SJSA1 (cell line): ENCODE measurements around the gene ZNF496. TPM values are rescaled to one million over a fixed set of nuclear protein-coding genes. Genes with fewer than 3 reads are reported as not detected.

Source experiments
- DNase-seq, 2 experiments: peaks; one replicate each; pipeline ENCODE4 v3.0.0-alpha.2; 2015 to 2020; ENCODE audit warnings: low spot score in 2 of 2, low read depth in 1 of 2
- H3K27ac ChIP-seq: fragments of 250-450 bp; sonication (Bioruptor Pico); 2 replicates; pipeline ENCODE4 v1.5.1; 2020; ENCODE audit warnings: mild to moderate bottlenecking, moderate library complexity
- H3K27me3 ChIP-seq: fragments of 250-450 bp; sonication (Bioruptor Pico); replicated peaks from 2 replicates; pipeline ENCODE4 v1.5.1; 2020; ENCODE audit warnings: mild to moderate bottlenecking, moderate library complexity
- H3K36me3 ChIP-seq: fragments of 250-450 bp; sonication (Bioruptor Pico); 2 replicates; pipeline ENCODE4 v1.5.1; 2020; ENCODE audit warnings: mild to moderate bottlenecking
- H3K4me1 ChIP-seq: fragments of 250-450 bp; sonication (Bioruptor Pico); replicated peaks from 2 replicates; pipeline ENCODE4 v1.6.1; 2021; ENCODE audit warnings: mild to moderate bottlenecking
- H3K4me3 ChIP-seq: fragments of 250-450 bp; sonication (Bioruptor Pico); 2 replicates; pipeline ENCODE4 v1.5.1; 2020; ENCODE audit warnings: mild to moderate bottlenecking
- H3K9me3 ChIP-seq: fragments of 250-450 bp; sonication (Bioruptor Pico); replicated peaks from 2 replicates; pipeline ENCODE4 v1.5.1; 2020; ENCODE audit warnings: mild to moderate bottlenecking
- total RNA-seq: library from RNA; depleted of rRNA; stranded (reverse); fragments of >200 nt; shearing (Covaris generic); gene quantifications from 2 replicates; pipeline ENCODE4 v1.2.3, GENCODE V29; 2014

Gene ZNF496
- total RNA-seq, 1 experiment from 2014 or later: 23.8 TPM

DNA sequence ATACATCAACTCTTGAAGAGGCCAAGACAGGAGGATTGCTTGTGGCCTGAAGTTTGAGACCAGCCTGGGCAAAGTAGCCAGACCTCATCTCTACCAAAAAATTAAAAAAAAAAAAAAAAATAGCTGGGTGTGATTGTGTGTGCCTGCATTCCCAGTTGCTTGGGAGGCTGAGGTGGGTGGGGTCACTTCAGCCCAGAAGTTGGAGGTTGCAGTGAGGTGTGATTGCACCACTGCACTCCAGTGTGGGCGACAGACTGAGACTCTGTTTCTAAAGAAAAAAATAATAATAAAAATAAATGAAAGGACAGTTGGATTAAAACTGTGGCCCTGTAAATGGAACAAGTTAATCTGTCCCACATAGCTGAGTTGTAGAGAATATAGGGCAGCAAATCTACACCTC, 18.9 kb upstream of the ZNF496 start:
- H3K4me1 ChIP-seq: no peaks in the 10 kb centered on the region
- no peak overlapping the region for H3K27ac ChIP-seq
- no peaks in the 10 kb centered on the region for H3K27me3 ChIP-seq
- no peaks in the 10 kb centered on the region for H3K36me3 ChIP-seq
- DNase-seq: no peak
- no peak overlapping the region for H3K4me3 ChIP-seq
- no peaks in the 10 kb centered on the region; the same call in 1 of the 2 replicates for H3K9me3 ChIP-seq

DNA sequence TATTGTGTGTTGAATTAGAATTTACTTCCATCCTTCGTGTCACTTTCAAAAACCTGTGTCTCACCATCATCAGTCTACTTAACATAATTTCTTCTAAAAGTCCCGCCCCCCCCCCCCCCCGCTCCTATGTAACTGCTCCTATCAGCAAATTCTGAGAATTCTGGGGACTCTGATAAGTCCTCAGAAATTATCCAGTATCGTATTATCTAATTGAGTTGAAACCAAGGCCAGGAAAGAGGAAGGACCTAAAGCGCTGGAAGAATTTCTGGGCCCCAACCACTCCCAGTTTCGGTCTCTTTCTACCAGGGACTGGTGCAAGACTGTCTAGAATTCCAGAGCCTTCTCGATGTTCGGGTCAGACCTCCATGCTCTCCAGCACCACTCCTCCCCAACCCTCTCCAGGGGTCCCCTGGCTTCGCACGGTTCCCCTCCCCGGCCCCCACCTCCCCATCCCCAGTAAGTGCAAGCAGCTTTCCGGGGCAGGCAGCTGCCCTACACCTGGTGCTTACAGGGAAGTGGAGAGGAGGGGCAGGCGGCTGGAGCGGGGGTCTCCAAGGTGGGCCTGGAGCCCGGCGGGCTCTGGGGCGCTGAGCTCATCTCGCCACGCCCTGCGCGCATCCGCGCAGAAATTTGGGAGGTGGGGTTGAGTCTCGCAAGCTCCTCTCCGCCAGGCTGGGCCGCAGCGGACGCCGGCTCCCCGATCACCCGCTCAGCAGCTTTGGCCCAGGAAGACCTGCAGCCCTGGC, 16.0 kb upstream of the ZNF496 start:
- no peak for DNase-seq
- Histone ChIP-seq H3K27me3 (no peaks in the 10 kb centered on the region), H3K4me3 (no peak overlapping the region), H3K9me3 (no peaks in the 10 kb centered on the region; the same call in 1 of the 2 replicates), H3K4me1 (peaks cover 8% of the 10 kb centered on the region), H3K27ac (no peak overlapping the region), H3K36me3 (no peaks in the 10 kb centered on the region)

DNA sequence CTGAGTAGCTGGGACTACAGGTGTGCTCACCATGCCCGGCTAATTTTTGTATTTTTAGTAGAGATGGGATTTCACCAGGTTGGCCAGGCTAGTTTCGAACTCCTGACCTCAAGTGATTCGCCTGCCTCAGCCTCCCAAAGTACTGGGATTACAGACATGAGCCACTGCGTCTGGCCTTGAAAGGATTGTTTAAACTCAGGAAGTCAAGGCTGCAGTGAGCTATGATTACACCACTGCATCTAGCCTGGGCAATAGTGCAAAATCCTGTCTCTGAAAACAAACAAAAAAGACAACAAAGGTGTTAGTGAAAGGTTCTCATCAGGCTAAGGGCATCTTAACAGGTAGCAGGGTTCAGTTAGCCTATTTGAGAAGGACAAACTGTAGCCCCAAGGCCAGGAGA, 14.2 kb upstream of the ZNF496 start:
- H3K4me1 ChIP-seq: peaks cover 12% of the 10 kb centered on the region
- no peaks in the 10 kb centered on the region; the same call in 1 of the 2 replicates for H3K9me3 ChIP-seq
- DNase-seq: no peak
- H3K27me3 ChIP-seq: no peaks in the 10 kb centered on the region
- H3K27ac ChIP-seq: no peak overlapping the region
- H3K4me3 ChIP-seq: no peak overlapping the region
- no peaks in the 10 kb centered on the region for H3K36me3 ChIP-seq

DNA sequence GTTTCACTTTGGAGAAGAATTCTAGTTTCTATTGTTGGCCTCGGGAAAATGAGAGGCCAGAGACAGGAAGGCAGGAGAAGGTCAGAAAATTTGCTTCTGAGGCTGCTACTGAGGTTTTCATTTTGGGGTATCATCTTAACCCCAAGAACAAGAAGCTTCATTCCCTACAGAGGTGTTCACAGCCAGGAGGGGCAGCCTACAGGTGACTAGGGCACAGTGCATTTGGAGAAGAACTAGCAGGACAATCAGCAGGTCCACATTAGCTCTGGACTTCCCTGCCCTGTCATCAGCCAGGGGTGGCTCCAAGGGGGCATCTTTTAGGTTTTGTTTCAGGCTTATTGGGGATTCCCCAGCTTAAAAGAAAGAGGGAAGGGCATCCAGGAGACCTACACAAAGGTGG, 12.1 kb upstream of the ZNF496 start:
- no peak overlapping the region for H3K4me3 ChIP-seq
- peaks cover 17% of the 10 kb centered on the region for H3K4me1 ChIP-seq
- no peak overlapping the region for H3K27ac ChIP-seq
- H3K36me3 ChIP-seq: peaks cover 5% of the 10 kb centered on the region
- no peak for DNase-seq
- no peaks in the 10 kb centered on the region for H3K27me3 ChIP-seq
- H3K9me3 ChIP-seq: no peaks in the 10 kb centered on the region

DNA sequence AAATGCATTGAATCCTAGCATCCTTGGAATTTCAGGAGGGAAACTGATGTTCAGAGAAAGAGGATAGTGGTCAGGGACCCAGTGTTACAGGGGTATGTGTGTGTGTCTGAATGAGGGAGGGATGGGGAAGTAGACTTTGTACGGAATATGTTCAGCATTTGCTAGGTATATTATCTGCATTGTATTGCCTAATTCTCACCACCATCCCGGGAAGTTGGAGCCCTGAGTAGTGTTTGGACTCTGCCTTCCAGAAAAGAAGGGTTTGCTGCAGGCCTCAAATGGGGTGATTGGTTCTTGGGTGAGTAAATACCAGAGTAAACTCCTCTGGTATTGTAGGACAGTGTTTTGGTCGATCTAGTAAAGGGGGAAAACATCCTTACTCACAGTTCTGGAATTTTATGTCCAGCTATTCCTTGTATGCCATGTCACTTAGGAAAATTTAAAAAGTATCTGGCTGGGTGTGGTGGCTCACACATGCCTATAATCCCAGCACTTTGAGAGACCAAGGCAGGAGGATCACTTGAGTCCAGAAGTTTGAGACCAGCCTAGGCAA, 7.1 kb upstream of the ZNF496 start:
- peaks cover 8% of the 10 kb centered on the region for H3K36me3 ChIP-seq
- H3K27ac ChIP-seq: no peak overlapping the region
- no peaks in the 10 kb centered on the region for H3K9me3 ChIP-seq
- peaks cover 21% of the 10 kb centered on the region for H3K4me1 ChIP-seq
- peak in 1 of 2 experiments; percentile 9 for DNase-seq
- no peak overlapping the region for H3K4me3 ChIP-seq
- no peaks in the 10 kb centered on the region for H3K27me3 ChIP-seq

DNA sequence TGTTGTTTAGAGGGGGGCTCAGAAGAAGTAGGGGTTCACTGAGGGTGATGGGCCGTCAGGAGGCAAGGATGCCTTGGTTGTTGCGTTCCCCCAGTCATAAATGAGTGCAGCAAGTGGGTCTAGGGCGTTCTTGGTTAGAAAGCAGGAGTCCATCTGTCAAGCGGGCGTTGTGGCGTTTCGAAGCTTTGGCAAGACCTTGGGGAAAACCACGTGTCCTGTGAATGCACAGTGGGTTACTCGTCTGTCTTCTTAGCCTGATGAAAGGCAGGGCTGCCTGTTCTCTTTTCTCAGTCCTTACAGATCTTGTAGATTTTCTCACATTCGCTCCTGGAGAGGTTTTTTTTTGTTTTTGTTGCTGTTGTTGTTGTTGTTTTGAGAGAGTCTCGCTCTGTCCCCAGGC, 6.3 kb upstream of the ZNF496 start:
- no peak overlapping the region for H3K27ac ChIP-seq
- peaks cover 20% of the 10 kb centered on the region for H3K4me1 ChIP-seq
- H3K4me3 ChIP-seq: no peak overlapping the region

DNA sequence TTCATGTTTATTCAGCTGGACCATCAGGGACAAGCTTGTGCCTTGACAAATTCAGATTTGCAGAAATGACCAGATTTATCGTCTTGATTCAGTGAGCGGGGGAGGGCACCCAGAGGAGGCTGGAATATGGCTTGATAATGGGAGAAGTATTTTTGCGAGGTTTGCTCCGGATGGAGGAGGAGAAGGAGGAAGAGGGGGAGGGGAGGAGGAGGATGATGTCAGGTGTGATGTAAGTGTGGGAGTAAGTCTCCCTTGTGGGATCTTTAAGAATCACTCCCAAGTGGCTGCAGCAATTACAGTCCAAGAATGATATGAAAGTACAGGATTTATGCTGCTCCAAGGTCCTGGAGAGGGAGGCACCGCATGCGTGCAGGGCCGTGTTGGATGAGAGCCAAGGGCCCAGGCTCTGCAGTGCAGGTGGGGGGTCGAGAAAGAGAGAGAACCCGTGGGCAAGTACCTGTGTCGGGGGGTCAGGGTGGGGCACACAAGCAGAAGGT, 5.6 kb upstream of the ZNF496 start:
- Histone ChIP-seq H3K27ac (no peak overlapping the region), H3K27me3 (no peaks in the 10 kb centered on the region), H3K36me3 (peaks cover 21% of the 10 kb centered on the region), H3K9me3 (no peaks in the 10 kb centered on the region), H3K4me3 (no peak overlapping the region), H3K4me1 (peaks cover 20% of the 10 kb centered on the region)
- DNase-seq: no peak

More for the DNA sequence above, 6.3 kb upstream of the ZNF496 start:
- Histone ChIP-seq H3K36me3 (peaks cover 16% of the 10 kb centered on the region), H3K9me3 (no peaks in the 10 kb centered on the region), H3K27me3 (no peaks in the 10 kb centered on the region)
- DNase-seq: no peak

DNA sequence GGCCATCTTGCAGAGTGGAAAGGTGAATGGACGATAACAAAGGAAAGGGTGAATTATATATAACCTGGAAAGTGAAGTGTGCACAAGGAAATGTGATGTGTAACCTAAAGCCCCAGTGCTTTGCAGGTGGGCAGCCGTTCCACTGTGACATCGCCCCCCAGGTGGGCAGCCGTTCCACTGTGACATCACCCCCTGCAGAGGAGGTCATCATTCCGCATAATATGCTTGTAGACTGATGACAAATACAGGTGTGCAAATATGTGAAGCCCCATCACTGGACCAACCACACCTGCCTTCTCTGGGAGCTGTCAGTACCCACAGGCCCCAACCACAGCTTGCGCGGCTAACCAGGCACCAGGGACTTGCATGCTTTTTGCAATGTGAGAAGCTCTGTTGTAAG, 4.7 kb upstream of the ZNF496 start:
- Histone ChIP-seq H3K4me3 (no peak overlapping the region), H3K36me3 (peaks cover 23% of the 10 kb centered on the region), H3K9me3 (no peaks in the 10 kb centered on the region), H3K4me1 (peaks cover 21% of the 10 kb centered on the region), H3K27ac (no peak overlapping the region), H3K27me3 (no peaks in the 10 kb centered on the region)
- no peak for DNase-seq

DNA sequence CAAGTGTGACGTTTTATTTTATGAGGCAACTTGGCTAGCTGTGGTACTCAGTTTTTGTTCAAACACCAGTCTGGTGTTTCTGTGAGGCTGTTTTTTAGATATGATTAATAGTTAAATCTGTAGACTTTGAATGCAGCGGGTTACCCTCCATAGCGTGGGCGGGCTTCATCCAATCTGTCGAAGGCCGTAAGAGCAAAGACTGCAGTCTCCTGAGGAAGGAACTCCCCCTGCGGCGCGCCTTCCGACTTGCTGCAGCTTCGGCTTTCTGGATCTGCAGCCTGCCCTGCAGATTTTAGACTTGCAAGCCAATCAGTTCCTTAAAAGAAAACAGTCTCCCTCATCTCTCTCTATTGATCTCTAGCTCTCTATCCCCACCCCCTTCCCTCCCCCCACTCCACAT, 4.2 kb upstream of the ZNF496 start:
- Histone ChIP-seq H3K36me3 (peaks cover 28% of the 10 kb centered on the region), H3K9me3 (no peaks in the 10 kb centered on the region), H3K4me1 (peaks cover 21% of the 10 kb centered on the region), H3K4me3 (no peak overlapping the region), H3K27me3 (no peaks in the 10 kb centered on the region), H3K27ac (no peak overlapping the region)
- DNase-seq: no peak

DNA sequence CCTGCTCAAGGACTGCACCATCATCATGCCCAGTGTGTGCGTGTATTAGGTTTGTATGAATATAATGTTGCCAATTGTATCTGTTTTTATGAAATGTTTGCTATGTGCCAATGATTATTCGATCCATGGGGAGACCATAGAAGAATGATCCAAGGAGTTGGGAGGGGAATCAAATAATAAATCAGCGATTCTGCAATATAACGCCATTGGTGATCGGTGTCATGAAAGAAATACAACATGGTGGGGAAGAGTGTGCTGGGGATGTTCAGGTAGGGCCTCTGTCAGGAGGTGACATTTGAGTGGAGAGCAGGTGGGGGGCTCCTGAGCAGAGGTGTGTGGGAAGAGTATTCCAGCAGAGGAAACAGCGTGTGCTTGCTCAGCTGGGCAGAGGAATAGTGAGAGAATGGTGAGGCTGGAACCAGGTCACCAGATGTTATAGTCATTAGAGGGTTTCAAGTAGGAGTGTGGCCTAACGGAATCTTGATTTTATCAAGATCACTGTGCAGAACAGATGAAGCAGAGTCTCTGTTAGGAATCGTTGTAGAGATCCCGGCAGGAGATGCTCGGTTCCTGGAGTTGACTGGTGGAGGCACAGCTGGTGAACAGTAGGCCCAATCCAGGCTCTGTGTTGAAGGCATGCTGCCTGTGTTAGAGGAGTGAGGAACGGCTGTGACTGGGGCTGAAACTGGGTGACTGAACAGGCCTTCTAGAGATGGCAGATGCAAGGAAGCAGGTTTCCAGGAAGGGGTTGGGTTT, 2.9 kb upstream of the ZNF496 start:
- Histone ChIP-seq H3K27me3 (no peaks in the 10 kb centered on the region), H3K4me3 (no peak overlapping the region), H3K36me3 (peaks cover 33% of the 10 kb centered on the region), H3K4me1 (peaks cover 29% of the 10 kb centered on the region), H3K9me3 (no peaks in the 10 kb centered on the region), H3K27ac (no peak overlapping the region)
- DNase-seq: no peak

DNA sequence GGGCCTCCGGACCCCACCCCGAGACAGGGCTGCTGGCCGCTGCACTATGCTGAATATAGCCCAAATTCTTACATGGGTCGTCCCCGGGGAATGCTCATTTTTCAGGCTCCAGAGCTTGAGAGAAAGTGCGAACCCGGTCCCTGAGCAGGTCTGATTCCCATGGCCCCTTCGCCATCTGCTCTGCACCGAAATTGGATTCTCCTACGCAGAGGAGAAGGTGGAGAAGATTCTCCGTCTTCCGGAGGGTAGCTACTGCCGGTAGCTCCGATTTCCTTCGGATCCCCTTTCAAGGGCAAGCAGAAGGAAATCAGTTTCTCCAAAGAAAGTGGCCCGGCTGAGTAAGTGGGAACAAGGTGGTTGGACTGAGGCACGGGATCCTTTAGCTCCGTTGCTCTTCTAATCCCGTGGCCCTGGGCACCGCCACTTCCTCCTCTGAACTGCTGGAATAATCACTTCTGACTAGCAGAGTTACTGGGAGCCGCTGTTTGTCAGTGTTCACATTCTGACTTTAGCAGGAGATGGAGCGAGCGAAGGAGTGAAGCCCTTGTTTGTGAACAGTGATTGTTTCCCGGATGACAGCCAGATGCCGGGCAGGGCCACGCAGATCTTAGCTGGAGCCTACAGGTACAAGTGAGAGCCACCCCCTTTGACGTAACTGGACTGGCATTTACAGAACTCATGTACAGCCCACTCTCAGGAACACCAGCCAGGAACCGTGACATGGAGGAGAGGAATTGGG, 1.1 kb upstream of the ZNF496 start:
- H3K36me3 ChIP-seq: peaks cover 51% of the 10 kb centered on the region
- peaks cover 19% of the 10 kb centered on the region for H3K4me1 ChIP-seq
- no peaks in the 10 kb centered on the region for H3K9me3 ChIP-seq
- no peak for DNase-seq
- H3K4me3 ChIP-seq: peak overlapping the region; percentile 97
- H3K27ac ChIP-seq: peak overlapping the region; percentile 78; the same call in 1 of the 2 replicates
- no peaks in the 10 kb centered on the region for H3K27me3 ChIP-seq

DNA sequence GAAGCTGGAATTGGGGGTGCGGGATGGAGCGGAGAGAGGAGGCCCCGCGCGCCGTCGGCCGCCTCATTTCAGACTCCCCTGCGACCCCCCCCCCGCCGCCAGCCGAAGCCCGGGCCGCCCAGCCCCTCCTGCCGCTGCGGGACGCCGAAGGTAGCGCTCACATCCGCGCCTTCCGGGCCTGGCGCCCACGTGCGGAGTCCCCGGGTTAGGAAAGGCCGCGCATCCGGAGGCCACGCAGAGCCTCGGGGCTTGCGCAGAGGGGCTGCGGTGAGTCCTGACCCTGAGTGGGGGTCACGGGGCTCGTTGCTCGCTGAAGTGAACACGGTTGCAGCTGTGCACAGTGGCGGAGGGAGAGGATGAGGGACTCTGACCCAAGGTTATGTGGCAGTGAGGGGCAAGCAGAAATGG, 552 bp upstream of the ZNF496 start:
- Histone ChIP-seq H3K9me3 (no peaks in the 10 kb centered on the region), H3K27ac (peak overlapping the region; percentile 78), H3K4me3 (peak overlapping the region; percentile 97), H3K27me3 (no peaks in the 10 kb centered on the region), H3K36me3 (peaks cover 54% of the 10 kb centered on the region), H3K4me1 (peaks cover 19% of the 10 kb centered on the region)
- peak; percentile 32 to 54 for DNase-seq

DNA sequence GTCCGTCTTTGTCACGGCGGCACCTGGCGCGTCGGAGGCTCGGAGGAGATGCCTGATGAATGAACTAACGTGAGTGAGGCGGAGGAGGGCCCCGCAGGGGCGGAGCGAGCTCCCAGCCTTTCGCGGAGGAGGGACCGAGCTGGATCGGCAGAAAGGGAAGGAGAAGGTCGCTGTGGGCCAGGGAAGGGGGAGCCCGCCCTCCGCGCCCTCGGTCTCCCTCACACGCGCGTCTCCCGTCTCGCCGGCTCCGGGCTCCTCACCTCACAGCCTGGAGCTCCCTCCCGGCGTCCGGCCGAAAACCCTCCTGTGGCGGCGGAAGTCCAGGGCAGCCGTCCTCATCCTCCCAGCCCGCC, 519 bp downstream of the ZNF496 start:
- peaks cover 65% of the 10 kb centered on the region for H3K36me3 ChIP-seq
- H3K9me3 ChIP-seq: no peaks in the 10 kb centered on the region
- DNase-seq: peak; percentile 72 to 77
- no peaks in the 10 kb centered on the region for H3K27me3 ChIP-seq
- peak overlapping the region; percentile 78 for H3K27ac ChIP-seq
- peak overlapping the region; percentile 97 for H3K4me3 ChIP-seq
- H3K4me1 ChIP-seq: peaks cover 19% of the 10 kb centered on the region
